Neural cell (in vitro differentiated cells): ENCODE measurements around the gene ARMC9.

ENCODE experiments used
- EZH2 ChIP-seq: fragments of 200-600, 300-800 bp; shearing (Covaris generic), sonication (generic); IDR thresholded peaks from 2 replicates; pipeline ENCODE4 v1.6.1; 2014; ENCODE audit warnings: antibody characterized with exemption, low read length, borderline replicate concordance, mild to moderate bottlenecking; ENCODE audit not compliant: insufficient read depth, poor library complexity, severe bottlenecking
- MXI1 ChIP-seq: fragments of 450-650 bp; conservative IDR thresholded peaks from 2 replicates; pipeline ENCODE4 v1.6.1; 2014; ENCODE audit warnings: antibody characterized with exemption, mild to moderate bottlenecking; ENCODE audit not compliant: poor library complexity, severe bottlenecking
- POLR2AphosphoS5 ChIP-seq: IDR thresholded peaks from 2 replicates; pipeline ENCODE4 v1.6.1; 2012
- TF ChIP-seq, protein P1 (sequence below): fragments of 450-650 bp; IDR thresholded peaks from 2 replicates; pipeline ENCODE4 v1.5.1; 2014; ENCODE audit warnings: antibody characterized with exemption, mild to moderate bottlenecking, moderate library complexity; ENCODE audit not compliant: poor library complexity, severe bottlenecking
- TF ChIP-seq, protein P2 (sequence below): IDR thresholded peaks from 2 replicates; pipeline ENCODE4 v1.6.1; 2012; ENCODE audit warnings: borderline replicate concordance

DNA sequence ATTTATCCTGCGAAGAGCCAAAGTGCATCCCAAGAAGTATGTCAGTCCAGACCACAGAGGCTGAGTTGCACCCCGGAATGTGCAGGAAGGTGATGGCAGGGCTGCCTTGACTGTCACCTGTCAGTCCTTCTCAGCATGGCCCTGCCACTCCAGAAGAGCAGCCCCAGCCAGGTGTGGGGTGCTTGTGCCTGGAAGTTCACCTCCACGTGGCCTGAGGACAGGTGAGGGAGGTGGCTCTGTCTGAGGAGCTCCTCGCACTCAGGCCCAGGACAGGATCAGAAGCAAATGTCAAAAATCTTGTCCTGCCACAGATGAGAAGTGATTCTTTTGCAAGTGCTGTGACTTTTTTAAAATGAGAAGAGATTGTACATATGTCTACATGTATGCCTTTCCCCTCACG, 165.6 kb downstream of the ARMC9 start:
- TF ChIP-seq, protein P1, sequence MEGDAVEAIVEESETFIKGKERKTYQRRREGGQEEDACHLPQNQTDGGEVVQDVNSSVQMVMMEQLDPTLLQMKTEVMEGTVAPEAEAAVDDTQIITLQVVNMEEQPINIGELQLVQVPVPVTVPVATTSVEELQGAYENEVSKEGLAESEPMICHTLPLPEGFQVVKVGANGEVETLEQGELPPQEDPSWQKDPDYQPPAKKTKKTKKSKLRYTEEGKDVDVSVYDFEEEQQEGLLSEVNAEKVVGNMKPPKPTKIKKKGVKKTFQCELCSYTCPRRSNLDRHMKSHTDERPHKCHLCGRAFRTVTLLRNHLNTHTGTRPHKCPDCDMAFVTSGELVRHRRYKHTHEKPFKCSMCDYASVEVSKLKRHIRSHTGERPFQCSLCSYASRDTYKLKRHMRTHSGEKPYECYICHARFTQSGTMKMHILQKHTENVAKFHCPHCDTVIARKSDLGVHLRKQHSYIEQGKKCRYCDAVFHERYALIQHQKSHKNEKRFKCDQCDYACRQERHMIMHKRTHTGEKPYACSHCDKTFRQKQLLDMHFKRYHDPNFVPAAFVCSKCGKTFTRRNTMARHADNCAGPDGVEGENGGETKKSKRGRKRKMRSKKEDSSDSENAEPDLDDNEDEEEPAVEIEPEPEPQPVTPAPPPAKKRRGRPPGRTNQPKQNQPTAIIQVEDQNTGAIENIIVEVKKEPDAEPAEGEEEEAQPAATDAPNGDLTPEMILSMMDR, result no peak
- TF ChIP-seq EZH2 (no peak), MXI1 (no peak), POLR2AphosphoS5 (no peak)
- TF ChIP-seq, protein P2, sequence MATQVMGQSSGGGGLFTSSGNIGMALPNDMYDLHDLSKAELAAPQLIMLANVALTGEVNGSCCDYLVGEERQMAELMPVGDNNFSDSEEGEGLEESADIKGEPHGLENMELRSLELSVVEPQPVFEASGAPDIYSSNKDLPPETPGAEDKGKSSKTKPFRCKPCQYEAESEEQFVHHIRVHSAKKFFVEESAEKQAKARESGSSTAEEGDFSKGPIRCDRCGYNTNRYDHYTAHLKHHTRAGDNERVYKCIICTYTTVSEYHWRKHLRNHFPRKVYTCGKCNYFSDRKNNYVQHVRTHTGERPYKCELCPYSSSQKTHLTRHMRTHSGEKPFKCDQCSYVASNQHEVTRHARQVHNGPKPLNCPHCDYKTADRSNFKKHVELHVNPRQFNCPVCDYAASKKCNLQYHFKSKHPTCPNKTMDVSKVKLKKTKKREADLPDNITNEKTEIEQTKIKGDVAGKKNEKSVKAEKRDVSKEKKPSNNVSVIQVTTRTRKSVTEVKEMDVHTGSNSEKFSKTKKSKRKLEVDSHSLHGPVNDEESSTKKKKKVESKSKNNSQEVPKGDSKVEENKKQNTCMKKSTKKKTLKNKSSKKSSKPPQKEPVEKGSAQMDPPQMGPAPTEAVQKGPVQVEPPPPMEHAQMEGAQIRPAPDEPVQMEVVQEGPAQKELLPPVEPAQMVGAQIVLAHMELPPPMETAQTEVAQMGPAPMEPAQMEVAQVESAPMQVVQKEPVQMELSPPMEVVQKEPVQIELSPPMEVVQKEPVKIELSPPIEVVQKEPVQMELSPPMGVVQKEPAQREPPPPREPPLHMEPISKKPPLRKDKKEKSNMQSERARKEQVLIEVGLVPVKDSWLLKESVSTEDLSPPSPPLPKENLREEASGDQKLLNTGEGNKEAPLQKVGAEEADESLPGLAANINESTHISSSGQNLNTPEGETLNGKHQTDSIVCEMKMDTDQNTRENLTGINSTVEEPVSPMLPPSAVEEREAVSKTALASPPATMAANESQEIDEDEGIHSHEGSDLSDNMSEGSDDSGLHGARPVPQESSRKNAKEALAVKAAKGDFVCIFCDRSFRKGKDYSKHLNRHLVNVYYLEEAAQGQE, result no peak
